ENCODE results near the gene WFDC5.

DNA sequence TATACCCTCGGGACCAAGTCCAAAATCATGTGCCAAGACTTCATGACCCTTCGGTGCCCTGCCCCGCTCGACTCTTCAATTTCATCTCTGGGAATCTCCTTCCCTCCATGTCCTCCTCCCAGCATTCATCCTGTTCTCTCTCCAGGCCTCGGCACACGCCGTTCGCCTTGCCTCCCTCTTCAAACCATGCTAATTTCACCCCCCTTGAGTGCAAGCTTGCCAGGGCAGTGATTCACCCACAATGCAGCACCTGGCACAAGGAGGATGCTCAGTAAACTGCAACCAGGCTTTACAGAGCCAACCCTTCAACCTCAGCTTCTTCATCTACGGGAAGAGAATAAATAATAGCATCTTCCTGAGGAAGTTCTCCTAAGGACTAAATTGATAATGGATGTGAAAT is 18.2 kb downstream of the WFDC5 start:
- TF ChIP-seq, protein P1, sequence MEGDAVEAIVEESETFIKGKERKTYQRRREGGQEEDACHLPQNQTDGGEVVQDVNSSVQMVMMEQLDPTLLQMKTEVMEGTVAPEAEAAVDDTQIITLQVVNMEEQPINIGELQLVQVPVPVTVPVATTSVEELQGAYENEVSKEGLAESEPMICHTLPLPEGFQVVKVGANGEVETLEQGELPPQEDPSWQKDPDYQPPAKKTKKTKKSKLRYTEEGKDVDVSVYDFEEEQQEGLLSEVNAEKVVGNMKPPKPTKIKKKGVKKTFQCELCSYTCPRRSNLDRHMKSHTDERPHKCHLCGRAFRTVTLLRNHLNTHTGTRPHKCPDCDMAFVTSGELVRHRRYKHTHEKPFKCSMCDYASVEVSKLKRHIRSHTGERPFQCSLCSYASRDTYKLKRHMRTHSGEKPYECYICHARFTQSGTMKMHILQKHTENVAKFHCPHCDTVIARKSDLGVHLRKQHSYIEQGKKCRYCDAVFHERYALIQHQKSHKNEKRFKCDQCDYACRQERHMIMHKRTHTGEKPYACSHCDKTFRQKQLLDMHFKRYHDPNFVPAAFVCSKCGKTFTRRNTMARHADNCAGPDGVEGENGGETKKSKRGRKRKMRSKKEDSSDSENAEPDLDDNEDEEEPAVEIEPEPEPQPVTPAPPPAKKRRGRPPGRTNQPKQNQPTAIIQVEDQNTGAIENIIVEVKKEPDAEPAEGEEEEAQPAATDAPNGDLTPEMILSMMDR (IDR thresholded peaks at IDR 0.05): no peak
- TF ChIP-seq NFE2L1 (CRISPR knock-in tag; IDR thresholded peaks at IDR 0.05) (no peak), TEAD4 (CRISPR knock-in tag; IDR thresholded peaks at IDR 0.05) (no peak), FOXK1 (CRISPR knock-in tag; IDR thresholded peaks at IDR 0.05) (no peak), ZNF263 (CRISPR knock-in tag; IDR thresholded peaks at IDR 0.05; ENCODE audit: low read depth) (no peak)
- TF ChIP-seq, protein P2, sequence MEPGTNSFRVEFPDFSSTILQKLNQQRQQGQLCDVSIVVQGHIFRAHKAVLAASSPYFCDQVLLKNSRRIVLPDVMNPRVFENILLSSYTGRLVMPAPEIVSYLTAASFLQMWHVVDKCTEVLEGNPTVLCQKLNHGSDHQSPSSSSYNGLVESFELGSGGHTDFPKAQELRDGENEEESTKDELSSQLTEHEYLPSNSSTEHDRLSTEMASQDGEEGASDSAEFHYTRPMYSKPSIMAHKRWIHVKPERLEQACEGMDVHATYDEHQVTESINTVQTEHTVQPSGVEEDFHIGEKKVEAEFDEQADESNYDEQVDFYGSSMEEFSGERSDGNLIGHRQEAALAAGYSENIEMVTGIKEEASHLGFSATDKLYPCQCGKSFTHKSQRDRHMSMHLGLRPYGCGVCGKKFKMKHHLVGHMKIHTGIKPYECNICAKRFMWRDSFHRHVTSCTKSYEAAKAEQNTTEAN (CRISPR knock-in tag; IDR thresholded peaks at IDR 0.05): no peak
- TF ChIP-seq, protein P3, sequence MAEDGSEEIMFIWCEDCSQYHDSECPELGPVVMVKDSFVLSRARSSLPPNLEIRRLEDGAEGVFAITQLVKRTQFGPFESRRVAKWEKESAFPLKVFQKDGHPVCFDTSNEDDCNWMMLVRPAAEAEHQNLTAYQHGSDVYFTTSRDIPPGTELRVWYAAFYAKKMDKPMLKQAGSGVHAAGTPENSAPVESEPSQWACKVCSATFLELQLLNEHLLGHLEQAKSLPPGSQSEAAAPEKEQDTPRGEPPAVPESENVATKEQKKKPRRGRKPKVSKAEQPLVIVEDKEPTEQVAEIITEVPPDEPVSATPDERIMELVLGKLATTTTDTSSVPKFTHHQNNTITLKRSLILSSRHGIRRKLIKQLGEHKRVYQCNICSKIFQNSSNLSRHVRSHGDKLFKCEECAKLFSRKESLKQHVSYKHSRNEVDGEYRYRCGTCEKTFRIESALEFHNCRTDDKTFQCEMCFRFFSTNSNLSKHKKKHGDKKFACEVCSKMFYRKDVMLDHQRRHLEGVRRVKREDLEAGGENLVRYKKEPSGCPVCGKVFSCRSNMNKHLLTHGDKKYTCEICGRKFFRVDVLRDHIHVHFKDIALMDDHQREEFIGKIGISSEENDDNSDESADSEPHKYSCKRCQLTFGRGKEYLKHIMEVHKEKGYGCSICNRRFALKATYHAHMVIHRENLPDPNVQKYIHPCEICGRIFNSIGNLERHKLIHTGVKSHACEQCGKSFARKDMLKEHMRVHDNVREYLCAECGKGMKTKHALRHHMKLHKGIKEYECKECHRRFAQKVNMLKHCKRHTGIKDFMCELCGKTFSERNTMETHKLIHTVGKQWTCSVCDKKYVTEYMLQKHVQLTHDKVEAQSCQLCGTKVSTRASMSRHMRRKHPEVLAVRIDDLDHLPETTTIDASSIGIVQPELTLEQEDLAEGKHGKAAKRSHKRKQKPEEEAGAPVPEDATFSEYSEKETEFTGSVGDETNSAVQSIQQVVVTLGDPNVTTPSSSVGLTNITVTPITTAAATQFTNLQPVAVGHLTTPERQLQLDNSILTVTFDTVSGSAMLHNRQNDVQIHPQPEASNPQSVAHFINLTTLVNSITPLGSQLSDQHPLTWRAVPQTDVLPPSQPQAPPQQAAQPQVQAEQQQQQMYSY (CRISPR knock-in tag; IDR thresholded peaks at IDR 0.05): no peak
- TF ChIP-seq, protein P4, sequence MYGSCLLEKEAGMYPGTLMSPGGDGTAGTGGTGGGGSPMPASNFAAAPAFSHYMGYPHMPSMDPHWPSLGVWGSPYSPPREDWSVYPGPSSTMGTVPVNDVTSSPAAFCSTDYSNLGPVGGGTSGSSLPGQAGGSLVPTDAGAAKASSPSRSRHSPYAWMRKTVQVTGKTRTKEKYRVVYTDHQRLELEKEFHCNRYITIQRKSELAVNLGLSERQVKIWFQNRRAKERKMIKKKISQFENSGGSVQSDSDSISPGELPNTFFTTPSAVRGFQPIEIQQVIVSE (CRISPR knock-in tag; IDR thresholded peaks at IDR 0.05; ENCODE audit: borderline replicate concordance): no peak
- TF ChIP-seq, protein P5, sequence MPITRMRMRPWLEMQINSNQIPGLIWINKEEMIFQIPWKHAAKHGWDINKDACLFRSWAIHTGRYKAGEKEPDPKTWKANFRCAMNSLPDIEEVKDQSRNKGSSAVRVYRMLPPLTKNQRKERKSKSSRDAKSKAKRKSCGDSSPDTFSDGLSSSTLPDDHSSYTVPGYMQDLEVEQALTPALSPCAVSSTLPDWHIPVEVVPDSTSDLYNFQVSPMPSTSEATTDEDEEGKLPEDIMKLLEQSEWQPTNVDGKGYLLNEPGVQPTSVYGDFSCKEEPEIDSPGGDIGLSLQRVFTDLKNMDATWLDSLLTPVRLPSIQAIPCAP (CRISPR knock-in tag; IDR thresholded peaks at IDR 0.05): no peak
